Measurements from ENCODE around the gene LEFTY2.
"Not testable (repeated sequence)": the region's sequence is repeated elsewhere in the genome, so short reads cannot be mapped to it uniquely, and the experiment has no call there.

The LEFTY2 gene

GRCh38 chr1:225953315-225953714 lies 12.3 kb upstream of the LEFTY2 start:
- DNase-seq (ENCODE audit: low read depth in 2 of 2), result no peak

- no peak for DNase-seq (ENCODE audit: low read depth in 2 of 2)
These were observed 10.0 kb upstream of the LEFTY2 start for GRCh38 chr1:225950905-225951497.

- DNase-seq (ENCODE audit: low read depth in 2 of 2), result no peak
These were observed 8.0 kb upstream of the LEFTY2 start for GRCh38 chr1:225949041-225949440.

- DNase-seq (ENCODE audit: low read depth in 2 of 2), result no peak
These were observed 5.8 kb upstream of the LEFTY2 start for GRCh38 chr1:225946803-225947202.

GRCh38 chr1:225946082-225946620 lies 5.1 kb upstream of the LEFTY2 start:
- no peak for DNase-seq (ENCODE audit: low read depth in 2 of 2)

- no peak for DNase-seq (ENCODE audit: low read depth in 2 of 2)
These were observed 4.5 kb upstream of the LEFTY2 start for GRCh38 chr1:225945564-225945963.

GRCh38 chr1:225944951-225945350 lies 3.9 kb upstream of the LEFTY2 start:
- no peak for DNase-seq (ENCODE audit: low read depth in 2 of 2)

- DNase-seq (ENCODE audit: low read depth in 2 of 2), result no peak
These were observed 3.4 kb upstream of the LEFTY2 start for GRCh38 chr1:225944387-225944786.

GRCh38 chr1:225943582-225943981 lies 2.6 kb upstream of the LEFTY2 start:
- no peak for DNase-seq (ENCODE audit: low read depth in 2 of 2)

- DNase-seq (ENCODE audit: low read depth in 2 of 2), result no peak
These were observed 1.6 kb upstream of the LEFTY2 start for GRCh38 chr1:225942574-225942973.

- DNase-seq (ENCODE audit: low read depth in 2 of 2), result no peak
These were observed 862 bp upstream of the LEFTY2 start for GRCh38 chr1:225941942-225942222.

- no peak for DNase-seq (ENCODE audit: low read depth in 2 of 2)
These were observed 452 bp downstream of the LEFTY2 start for GRCh38 chr1:225940385-225941151.

- DNase-seq (ENCODE audit: low read depth in 2 of 2), result not testable (repeated sequence)
These were observed 1.1 kb downstream of the LEFTY2 start for GRCh38 chr1:225939939-225940310.

- DNase-seq (ENCODE audit: low read depth in 2 of 2), result not testable (repeated sequence)
These were observed 1.7 kb downstream of the LEFTY2 start for GRCh38 chr1:225939097-225939938.

- no peak for DNase-seq (ENCODE audit: low read depth in 2 of 2)
These were observed 3.7 kb downstream of the LEFTY2 start for GRCh38 chr1:225937048-225937968.

- DNase-seq (ENCODE audit: low read depth in 2 of 2), result no peak
These were observed 4.5 kb downstream of the LEFTY2 start for GRCh38 chr1:225936523-225936922.

- not testable (repeated sequence) for DNase-seq (ENCODE audit: low read depth in 2 of 2)
These were observed 4.9 kb downstream of the LEFTY2 start for GRCh38 chr1:225936086-225936485.

GRCh38 chr1:225934711-225935110 lies 6.3 kb downstream of the LEFTY2 start:
- DNase-seq (ENCODE audit: low read depth in 2 of 2), result no peak

- no peak for DNase-seq (ENCODE audit: low read depth in 2 of 2)
These were observed 7.9 kb downstream of the LEFTY2 start for GRCh38 chr1:225933072-225933471.

- DNase-seq (ENCODE audit: low read depth in 2 of 2), result no peak
These were observed 9.5 kb downstream of the LEFTY2 start for GRCh38 chr1:225931270-225932136.

GRCh38 chr1:225930566-225930965 lies 10.5 kb downstream of the LEFTY2 start:
- DNase-seq (ENCODE audit: low read depth in 2 of 2), result no peak

Data from fibroblast of skin of left quadriceps (primary cell).